Tibial nerve (tissue), 4 donors: ENCODE measurements around the gene TSHZ1.

Source experiments
- EP300 ChIP-seq, 2 donors: sonication (generic); formaldehyde crosslinking; IDR thresholded peaks; one replicate each; pipeline ENCODE4 v1.6.1; 2017; ENCODE audit warnings: antibody characterized with exemption in 2 of 2, mild to moderate bottlenecking in 1 of 2
- POLR2A ChIP-seq, 2 donors: fragments of 450-650 bp; IDR thresholded peaks; one replicate each; pipeline ENCODE4 v1.6.1; 2017; ENCODE audit warnings: antibody characterized with exemption in 2 of 2, mild to moderate bottlenecking in 2 of 2, moderate library complexity in 2 of 2
- TF ChIP-seq, protein P1 (sequence below), 5 experiments: fragments of 200-600 bp in 3 of 5; fragments of 450-650 bp in 2 of 5; sonication (generic) in 3 of 5; IDR thresholded peaks; one replicate each; pipeline ENCODE4 v1.5.1; 2016 to 2019; ENCODE audit warnings: antibody characterized with exemption in 5 of 5, mild to moderate bottlenecking in 3 of 5, moderate library complexity in 2 of 5

- TF ChIP-seq, protein P1, sequence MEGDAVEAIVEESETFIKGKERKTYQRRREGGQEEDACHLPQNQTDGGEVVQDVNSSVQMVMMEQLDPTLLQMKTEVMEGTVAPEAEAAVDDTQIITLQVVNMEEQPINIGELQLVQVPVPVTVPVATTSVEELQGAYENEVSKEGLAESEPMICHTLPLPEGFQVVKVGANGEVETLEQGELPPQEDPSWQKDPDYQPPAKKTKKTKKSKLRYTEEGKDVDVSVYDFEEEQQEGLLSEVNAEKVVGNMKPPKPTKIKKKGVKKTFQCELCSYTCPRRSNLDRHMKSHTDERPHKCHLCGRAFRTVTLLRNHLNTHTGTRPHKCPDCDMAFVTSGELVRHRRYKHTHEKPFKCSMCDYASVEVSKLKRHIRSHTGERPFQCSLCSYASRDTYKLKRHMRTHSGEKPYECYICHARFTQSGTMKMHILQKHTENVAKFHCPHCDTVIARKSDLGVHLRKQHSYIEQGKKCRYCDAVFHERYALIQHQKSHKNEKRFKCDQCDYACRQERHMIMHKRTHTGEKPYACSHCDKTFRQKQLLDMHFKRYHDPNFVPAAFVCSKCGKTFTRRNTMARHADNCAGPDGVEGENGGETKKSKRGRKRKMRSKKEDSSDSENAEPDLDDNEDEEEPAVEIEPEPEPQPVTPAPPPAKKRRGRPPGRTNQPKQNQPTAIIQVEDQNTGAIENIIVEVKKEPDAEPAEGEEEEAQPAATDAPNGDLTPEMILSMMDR (IDR thresholded peaks at IDR 0.05): no peak
- TF ChIP-seq POLR2A (IDR thresholded peaks at IDR 0.05) (peak; percentile 82 to 84), EP300 (IDR thresholded peaks at IDR 0.05) (peak in 1 of 2 donors; percentile 92)
Observed at GRCh38 chr18:75210274-75211001, at the start of gene TSHZ1.
